RWPE2 (cell line): ENCODE data around the gene SAV1.

ENCODE experiments used
- ATAC-seq: fragments of 200-7000 bp; cut with Tn5 transposase; 3 replicates; pipeline ENCODE4 v1.9.1; 2021; ENCODE audit warnings: low read depth
- DNase-seq: peaks from one replicate; pipeline ENCODE4 v3.0.0-alpha.2; 2020; ENCODE audit warnings: low spot score
- H3K27ac ChIP-seq: fragments of 450-650 bp; 2 replicates; pipeline ENCODE4 v1.5.1; 2017; ENCODE audit warnings: mild to moderate bottlenecking; ENCODE audit not compliant: poor library complexity, severe bottlenecking
- H3K27me3 ChIP-seq: fragments of 250-450 bp; sonication (Bioruptor Pico); 2 replicates; pipeline ENCODE4 v1.5.1; 2021; ENCODE audit warnings: mild to moderate bottlenecking, moderate library complexity; ENCODE audit not compliant: insufficient read depth, poor library complexity, severe bottlenecking
- H3K36me3 ChIP-seq: fragments of 250-450 bp; sonication (Bioruptor Pico); 2 replicates; pipeline ENCODE4 v1.5.1; 2020; ENCODE audit warnings: low read depth, mild to moderate bottlenecking, moderate library complexity
- H3K4me1 ChIP-seq: fragments of 250-450 bp; sonication (Bioruptor Pico); 2 replicates; pipeline ENCODE4 v1.5.1; 2021; ENCODE audit warnings: mild to moderate bottlenecking, moderate library complexity; ENCODE audit not compliant: insufficient read depth, poor library complexity, severe bottlenecking
- H3K4me3 ChIP-seq: fragments of 250-450 bp; sonication (Bioruptor Pico); 2 replicates; pipeline ENCODE4 v1.5.1; 2021; ENCODE audit warnings: mild to moderate bottlenecking, moderate library complexity; ENCODE audit not compliant: severe bottlenecking
- H3K9me3 ChIP-seq: fragments of 250-450 bp; sonication (Bioruptor Pico); 2 replicates; pipeline ENCODE4 v1.5.1; 2021; ENCODE audit warnings: mild to moderate bottlenecking, moderate library complexity; ENCODE audit not compliant: severe bottlenecking
- CTCF ChIP-seq: fragments of 450-650 bp; IDR thresholded peaks from one replicate; pipeline ENCODE4 v1.5.1; 2017; ENCODE audit warnings: mild to moderate bottlenecking, moderate library complexity; ENCODE audit not compliant: poor library complexity, severe bottlenecking

Gene SAV1

DNA sequence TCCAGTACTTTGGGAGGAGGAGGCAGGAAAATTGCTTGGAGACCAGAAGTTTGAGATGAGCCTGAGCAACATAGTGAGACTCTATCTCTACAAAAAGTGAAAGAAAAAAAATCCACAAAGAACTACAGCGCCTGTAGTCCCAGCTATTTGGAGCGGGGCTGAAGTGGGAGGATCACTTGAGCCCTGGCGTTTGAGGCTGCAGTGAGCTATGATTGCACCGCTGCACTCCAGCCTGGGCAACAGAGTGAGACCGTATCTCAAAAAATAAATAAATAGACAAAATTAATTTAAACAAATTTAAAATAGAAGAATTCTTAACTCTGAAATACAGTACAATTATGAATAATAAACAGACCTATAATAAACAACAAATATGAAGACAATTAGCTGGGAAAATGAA lies 67.3 kb downstream of the SAV1 start:
- DNase-seq = no peak
- H3K9me3 ChIP-seq = no peaks in the 10 kb centered on the region
- no peaks in the 10 kb centered on the region for H3K27me3 ChIP-seq
- no peaks in the 10 kb centered on the region for H3K36me3 ChIP-seq
- no peak for TF ChIP-seq CTCF
- H3K27ac ChIP-seq = peak overlapping the region; percentile 82
- peak; percentile 26; the same call in 2 of the 3 replicates for ATAC-seq
- peaks cover 38% of the 10 kb centered on the region for H3K4me1 ChIP-seq
- no peak overlapping the region for H3K4me3 ChIP-seq

GRCh38 chr14:50599700-50600444 lies 68.2 kb downstream of the SAV1 start:
- Histone ChIP-seq H3K4me1 (peaks cover 38% of the 10 kb centered on the region), H3K9me3 (no peaks in the 10 kb centered on the region), H3K27ac (peak overlapping the region; percentile 82), H3K36me3 (no peaks in the 10 kb centered on the region), H3K4me3 (no peak overlapping the region), H3K27me3 (no peaks in the 10 kb centered on the region)
- ATAC-seq = peak; percentile 49; the same call in 1 of the 3 replicates
- peak; percentile 85 for TF ChIP-seq CTCF
- no peak for DNase-seq

DNA sequence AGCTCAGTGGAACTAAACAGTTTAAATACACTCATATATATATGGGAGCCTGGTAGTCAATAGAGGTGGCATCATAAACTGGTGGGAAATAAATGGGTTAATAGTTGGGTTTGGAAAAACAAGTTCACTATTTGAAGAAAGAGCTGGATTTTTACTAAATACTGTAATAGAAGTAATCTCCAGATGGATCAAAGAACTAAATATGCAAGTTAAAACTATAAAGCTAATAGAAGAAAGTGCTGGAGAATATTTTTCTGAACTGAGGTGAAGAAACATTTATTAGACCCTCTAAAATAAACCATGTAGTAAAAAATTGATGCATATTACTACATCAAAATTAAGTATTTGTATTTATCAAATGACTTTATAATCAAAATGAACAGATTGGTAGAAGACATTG lies 69.3 kb downstream of the SAV1 start:
- no peak for TF ChIP-seq CTCF
- Histone ChIP-seq H3K36me3 (no peaks in the 10 kb centered on the region), H3K27ac (no peak overlapping the region), H3K4me3 (no peak overlapping the region), H3K4me1 (peaks cover 38% of the 10 kb centered on the region), H3K27me3 (no peaks in the 10 kb centered on the region), H3K9me3 (no peaks in the 10 kb centered on the region)
- DNase-seq (no peak), ATAC-seq (no peak)

DNA sequence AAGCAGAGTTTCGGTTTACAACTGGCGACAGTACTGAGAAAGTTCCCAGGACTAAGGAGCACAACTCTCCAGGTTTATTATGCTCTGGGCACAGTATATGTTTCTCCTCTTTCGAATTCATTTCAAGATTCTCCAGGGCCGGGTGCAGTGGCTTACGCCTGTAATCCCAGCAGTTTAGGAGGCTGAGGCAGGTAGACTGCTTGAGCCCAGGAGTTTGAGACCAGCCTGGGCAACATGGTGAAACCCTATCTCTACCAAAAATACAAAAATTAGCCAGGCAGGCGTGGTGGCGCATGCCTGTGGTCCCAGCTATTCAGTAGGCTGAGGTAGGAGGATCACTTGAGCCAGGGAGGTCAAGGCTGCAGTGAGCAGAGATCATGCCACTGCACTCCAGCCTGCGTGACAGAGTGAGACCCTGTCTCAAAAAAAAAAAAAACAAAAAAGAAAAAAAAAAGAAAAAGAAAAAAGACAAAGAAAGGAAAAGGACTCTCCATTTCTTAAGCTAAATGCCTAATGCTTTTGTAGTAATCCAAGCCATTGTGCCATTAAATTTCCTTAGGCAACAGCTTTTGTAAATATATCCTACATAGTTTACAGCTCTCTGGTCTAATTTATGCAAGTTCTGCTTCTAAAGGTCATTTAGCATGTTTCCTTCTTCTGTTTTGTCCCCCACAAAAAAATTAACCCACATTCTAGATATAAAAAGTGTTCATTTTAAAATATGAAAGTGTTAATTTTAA lies 73.4 kb downstream of the SAV1 start:
- TF ChIP-seq CTCF = no peak
- DNase-seq = no peak

More for the DNA sequence above, 73.4 kb downstream of the SAV1 start:
- ATAC-seq = no peak
- H3K36me3 ChIP-seq = no peaks in the 10 kb centered on the region
- no peak overlapping the region for H3K4me3 ChIP-seq
- H3K9me3 ChIP-seq = no peaks in the 10 kb centered on the region
- no peaks in the 10 kb centered on the region for H3K27me3 ChIP-seq
- H3K4me1 ChIP-seq = peaks cover 7% of the 10 kb centered on the region
- no peak overlapping the region for H3K27ac ChIP-seq
